GM12864 (cell line): ENCODE data around the gene GARS1.
"Not testable (repeated sequence)": the region's sequence is repeated elsewhere in the genome, so short reads cannot be mapped to it uniquely, and the experiment has no call there.

Experiments used
- DNase-seq: peaks from one replicate; pipeline ENCODE4 v3.0.0-alpha.2; 2011; ENCODE audit warnings: low read depth
- H3K4me3 ChIP-seq: 2 replicates; pipeline ENCODE4 v1.5.1; 2011; ENCODE audit warnings: mild to moderate bottlenecking, low read depth, low read length, control low read depth
- TF ChIP-seq, protein P1 (sequence below): IDR thresholded peaks from 2 replicates; pipeline ENCODE4 v1.5.1; 2011; ENCODE audit warnings: low read depth, mild to moderate bottlenecking, moderate library complexity, low read length, control low read depth, inconsistent platforms; ENCODE audit errors: missing control alignments

Gene GARS1

DNA sequence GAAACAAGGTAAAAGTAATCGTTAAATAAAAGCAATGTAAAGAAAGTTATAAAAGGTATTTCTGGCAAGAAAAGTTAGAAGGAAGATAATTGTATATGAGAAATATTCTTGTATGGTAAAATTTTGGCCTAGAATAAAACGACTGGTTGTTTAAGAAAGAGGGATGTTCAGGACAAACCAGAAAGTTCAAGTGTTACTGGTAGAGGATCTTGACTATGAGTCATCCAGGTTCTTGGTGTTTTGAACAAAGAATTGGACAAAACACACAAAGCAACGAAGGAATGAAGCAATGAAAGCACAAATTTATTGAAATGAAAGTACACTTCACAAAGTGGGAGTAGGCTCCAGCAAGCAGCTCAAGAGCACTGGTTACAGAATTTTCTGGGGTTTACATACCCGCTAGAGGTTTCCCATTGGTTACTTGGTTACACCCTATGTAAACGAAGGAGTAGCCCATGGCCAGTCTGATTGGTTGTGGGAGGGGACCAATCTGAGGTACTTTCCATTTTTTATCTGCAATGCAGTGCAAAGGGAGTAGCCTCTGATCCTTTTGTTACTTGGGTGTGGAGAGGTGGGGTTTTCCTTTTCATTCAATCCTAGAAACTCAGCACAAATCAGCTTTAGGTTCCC, 22.4 kb upstream of the GARS1 start:
- no peak overlapping the region for H3K4me3 ChIP-seq
- TF ChIP-seq, protein P1, sequence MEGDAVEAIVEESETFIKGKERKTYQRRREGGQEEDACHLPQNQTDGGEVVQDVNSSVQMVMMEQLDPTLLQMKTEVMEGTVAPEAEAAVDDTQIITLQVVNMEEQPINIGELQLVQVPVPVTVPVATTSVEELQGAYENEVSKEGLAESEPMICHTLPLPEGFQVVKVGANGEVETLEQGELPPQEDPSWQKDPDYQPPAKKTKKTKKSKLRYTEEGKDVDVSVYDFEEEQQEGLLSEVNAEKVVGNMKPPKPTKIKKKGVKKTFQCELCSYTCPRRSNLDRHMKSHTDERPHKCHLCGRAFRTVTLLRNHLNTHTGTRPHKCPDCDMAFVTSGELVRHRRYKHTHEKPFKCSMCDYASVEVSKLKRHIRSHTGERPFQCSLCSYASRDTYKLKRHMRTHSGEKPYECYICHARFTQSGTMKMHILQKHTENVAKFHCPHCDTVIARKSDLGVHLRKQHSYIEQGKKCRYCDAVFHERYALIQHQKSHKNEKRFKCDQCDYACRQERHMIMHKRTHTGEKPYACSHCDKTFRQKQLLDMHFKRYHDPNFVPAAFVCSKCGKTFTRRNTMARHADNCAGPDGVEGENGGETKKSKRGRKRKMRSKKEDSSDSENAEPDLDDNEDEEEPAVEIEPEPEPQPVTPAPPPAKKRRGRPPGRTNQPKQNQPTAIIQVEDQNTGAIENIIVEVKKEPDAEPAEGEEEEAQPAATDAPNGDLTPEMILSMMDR, result no peak
- no peak for DNase-seq

DNA sequence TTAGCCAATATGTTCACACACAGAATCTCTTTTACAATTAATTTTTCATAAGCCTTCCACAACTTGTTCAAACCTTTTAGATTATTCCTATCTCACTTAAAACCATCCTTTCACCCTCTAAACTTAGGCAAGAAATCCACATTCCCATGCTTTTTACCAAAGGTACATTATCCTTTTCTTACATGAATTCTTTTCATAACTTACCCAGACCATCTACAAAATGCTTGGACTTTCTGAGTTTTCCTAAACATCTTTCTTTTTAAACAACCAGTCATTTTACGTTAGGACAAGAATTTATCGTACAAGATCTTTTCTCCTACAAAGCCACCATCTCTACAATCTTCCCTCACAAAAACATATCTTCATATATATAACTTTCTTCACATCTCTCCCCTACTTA, 18.8 kb upstream of the GARS1 start:
- TF ChIP-seq, protein P1, result no peak
- no peak for DNase-seq
- H3K4me3 ChIP-seq, result no peak overlapping the region

DNA sequence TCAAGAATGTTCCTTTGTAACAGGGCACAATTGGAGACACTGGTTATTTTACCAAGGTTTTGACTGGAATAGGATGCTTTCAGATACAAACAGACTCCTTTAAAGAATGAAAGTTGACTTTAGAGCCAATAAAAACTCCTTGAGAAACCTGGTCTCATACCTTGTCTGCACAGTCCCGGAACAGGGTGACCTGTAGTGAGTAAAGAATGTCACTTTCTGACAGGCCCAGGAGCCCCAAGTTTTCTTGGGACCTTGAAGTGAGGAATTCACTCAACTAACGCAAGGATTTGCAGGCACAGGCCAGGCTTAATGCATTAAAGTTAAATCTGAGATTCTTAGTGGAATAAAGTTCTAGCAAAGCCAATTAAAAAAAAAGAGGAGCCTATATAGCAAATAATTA, 11.5 kb upstream of the GARS1 start:
- TF ChIP-seq, protein P1, result no peak
- no peak overlapping the region for H3K4me3 ChIP-seq
- no peak for DNase-seq

DNA sequence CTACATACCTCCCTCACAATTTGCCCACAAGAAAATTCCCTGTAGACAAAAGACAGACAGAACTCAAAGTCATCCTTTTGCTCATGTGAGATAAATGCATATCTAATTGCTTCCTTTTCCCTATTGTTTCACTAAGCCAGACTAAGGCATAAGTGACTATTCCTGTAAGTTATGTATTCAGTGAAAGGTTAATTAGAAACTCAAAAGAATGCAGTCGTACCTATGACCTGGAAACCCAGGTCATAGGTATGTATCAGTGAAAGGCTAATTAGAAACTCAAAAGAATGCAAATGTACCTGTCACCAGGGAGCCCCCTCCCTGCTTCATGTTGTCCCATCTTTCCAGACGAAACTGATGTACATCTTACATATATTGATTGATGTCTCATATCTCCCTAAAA, 10.3 kb upstream of the GARS1 start:
- no peak overlapping the region for H3K4me3 ChIP-seq
- TF ChIP-seq, protein P1, result no peak
- DNase-seq, result no peak

DNA sequence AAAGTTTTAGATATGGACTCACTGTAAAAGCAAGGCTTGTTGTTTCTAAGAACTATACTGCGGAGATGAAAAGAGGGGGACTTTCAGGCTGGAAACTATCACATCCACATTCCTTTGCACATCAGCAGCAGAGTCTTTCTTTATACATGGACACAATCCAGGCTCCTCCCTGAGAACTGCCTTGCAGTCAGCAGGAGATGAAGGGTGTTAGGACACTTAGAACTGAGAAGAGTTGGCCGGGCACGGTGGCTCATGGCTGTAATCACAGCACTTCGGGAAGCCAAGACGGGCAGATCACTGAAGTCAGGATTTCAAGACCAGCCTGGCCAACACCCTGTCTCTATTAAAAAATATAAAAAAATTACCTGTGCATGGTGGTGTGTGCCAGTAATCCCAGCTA, 9.7 kb upstream of the GARS1 start:
- H3K4me3 ChIP-seq, result no peak overlapping the region
- DNase-seq, result no peak
- TF ChIP-seq, protein P1, result no peak

DNA sequence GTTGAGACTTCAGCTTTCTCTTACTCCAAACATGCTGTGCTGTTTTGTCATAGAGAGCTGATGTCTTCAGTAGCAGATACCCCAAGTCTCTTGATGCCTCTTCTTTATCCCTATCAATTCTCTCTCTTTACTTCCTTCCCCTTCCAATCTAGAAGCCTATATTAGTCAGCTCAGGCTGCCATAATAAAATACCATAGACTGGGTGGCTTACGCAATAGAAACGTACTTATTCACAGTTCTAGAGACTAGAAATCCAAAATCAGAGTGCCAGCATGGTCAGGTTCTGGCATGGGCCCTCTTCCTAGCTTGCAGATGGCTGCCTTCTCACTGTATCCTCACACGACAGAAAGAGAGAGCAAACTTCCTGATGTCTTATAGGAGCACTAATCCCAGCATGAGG, 9.0 kb upstream of the GARS1 start:
- no peak overlapping the region for H3K4me3 ChIP-seq
- no peak for DNase-seq
- TF ChIP-seq, protein P1, result no peak

DNA sequence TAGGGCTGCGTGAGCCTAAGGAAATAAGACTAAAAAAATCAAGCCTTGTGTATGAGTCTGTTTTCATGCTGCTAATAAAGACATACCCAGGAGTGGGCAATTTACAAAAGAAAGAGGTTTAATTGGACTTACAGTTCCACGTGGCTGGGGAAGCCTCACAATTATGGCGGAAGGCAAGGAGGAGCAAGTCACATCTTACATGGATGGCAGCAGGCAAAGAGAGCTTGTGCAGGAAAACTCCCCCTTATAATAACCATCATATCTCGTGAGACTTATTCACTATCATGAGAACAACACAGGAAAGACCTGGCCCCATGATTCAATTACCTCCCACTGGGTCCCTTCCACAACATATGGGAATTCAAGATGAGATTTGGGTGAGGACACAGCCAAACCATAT, 7.1 kb upstream of the GARS1 start:
- DNase-seq, H3K4me3 ChIP-seq: not testable (repeated sequence)
